ENCODE data around the gene ST7L.

- TF ChIP-seq LEF1 (IDR thresholded peaks at IDR 0.05; ENCODE audit: borderline replicate concordance) (no peak), ARNT (IDR thresholded peaks at IDR 0.05) (no peak), SP1 (IDR thresholded peaks at IDR 0.05) (no peak), ELF4 (IDR thresholded peaks at IDR 0.05) (no peak)
Observed at GRCh38 chr1:112493351-112493750, 125.6 kb downstream of the ST7L start.

All from HEK293T (cell line).